ENCODE measurements around the gene KIAA1755. TPM values are rescaled to one million over a fixed set of nuclear protein-coding genes. Genes with fewer than 3 reads are reported as not detected.

Gene KIAA1755
- total RNA-seq, 1 experiment from 2014 or later: not detected

DNA sequence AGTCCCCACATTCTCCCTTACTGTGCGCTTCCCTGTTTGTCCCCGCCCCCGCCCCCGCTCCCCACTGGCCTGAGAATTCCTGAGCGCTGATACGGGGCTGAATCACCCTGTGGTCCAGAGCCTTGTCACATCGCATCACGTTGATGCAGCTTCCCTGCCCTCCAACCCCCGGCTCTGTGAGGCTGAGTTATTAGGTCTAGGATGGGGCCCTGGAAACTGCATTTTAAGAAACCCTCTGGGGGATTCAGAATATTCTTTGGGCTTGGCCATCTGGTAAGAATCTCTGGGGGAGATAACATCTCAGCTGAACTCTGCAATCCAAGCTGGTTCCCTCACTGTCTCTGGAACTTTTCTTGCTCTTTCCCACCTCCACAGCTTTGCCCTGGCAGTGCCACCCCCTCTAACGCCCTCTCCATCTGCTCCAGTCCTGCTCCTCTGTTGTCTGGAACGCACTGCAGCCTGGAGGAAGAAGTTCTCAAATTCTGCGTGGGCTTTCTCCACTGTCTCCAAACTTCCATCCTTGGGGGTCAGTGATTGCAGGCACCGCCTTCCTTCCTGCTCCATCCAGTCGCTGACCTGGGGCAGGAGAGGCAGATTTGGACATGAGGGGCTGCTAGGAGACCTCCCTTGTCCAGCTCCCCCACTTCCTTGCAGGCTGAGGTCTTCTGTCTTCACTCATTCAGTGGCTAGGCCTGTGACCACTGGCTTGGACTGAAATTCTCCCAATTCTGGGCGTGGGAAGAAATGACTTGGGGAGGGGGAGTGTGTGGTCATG is 42.6 kb downstream of the KIAA1755 start:
- Histone ChIP-seq H3K4me3 (ENCODE audit: low read depth, low read length, poor library complexity, severe bottlenecking) (no peak overlapping the region), H3K4me1 (ENCODE audit: insufficient read depth, low read length, poor library complexity, severe bottlenecking) (no peaks in the 10 kb centered on the region), H3K36me3 (ENCODE audit: insufficient read depth, low read length, poor library complexity, severe bottlenecking) (no peaks in the 10 kb centered on the region), H3K9me3 (ENCODE audit: low read depth, low read length, poor library complexity, severe bottlenecking) (no peaks in the 10 kb centered on the region), H3K27me3 (replicated peaks; ENCODE audit: insufficient read depth, low read depth, low read length, poor library complexity) (no peaks in the 10 kb centered on the region), H3K27ac (ENCODE audit: low read depth, low read length, poor library complexity, severe bottlenecking) (no peak overlapping the region)
- TF ChIP-seq, protein P1, sequence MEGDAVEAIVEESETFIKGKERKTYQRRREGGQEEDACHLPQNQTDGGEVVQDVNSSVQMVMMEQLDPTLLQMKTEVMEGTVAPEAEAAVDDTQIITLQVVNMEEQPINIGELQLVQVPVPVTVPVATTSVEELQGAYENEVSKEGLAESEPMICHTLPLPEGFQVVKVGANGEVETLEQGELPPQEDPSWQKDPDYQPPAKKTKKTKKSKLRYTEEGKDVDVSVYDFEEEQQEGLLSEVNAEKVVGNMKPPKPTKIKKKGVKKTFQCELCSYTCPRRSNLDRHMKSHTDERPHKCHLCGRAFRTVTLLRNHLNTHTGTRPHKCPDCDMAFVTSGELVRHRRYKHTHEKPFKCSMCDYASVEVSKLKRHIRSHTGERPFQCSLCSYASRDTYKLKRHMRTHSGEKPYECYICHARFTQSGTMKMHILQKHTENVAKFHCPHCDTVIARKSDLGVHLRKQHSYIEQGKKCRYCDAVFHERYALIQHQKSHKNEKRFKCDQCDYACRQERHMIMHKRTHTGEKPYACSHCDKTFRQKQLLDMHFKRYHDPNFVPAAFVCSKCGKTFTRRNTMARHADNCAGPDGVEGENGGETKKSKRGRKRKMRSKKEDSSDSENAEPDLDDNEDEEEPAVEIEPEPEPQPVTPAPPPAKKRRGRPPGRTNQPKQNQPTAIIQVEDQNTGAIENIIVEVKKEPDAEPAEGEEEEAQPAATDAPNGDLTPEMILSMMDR (conservative IDR thresholded peaks at IDR 0.05; ENCODE audit: low read depth, low read length): no peak
- TF ChIP-seq EZH2 (IDR thresholded peaks at IDR 0.05; ENCODE audit: borderline replicate concordance, low read depth, low read length, poor library complexity, severe bottlenecking): no peak
- ChIA-PET POLR2A (ENCODE audit: low non-redundant PET) (no interaction called here), CTCF (interaction anchor here (1.2 kb wide), 1 partner anchor 160 kb away, joined by 9 read pairs; no protein-coding TSS in a partner anchor)
- intact Hi-C loops (cut with micrococcal nuclease; ENCODE audit: unreplicated experiment): no loop called here
- no TSS peak for BruUV-seq (replicated peaks)
- no peak for DNase-seq (ENCODE audit: low spot score)

DNA sequence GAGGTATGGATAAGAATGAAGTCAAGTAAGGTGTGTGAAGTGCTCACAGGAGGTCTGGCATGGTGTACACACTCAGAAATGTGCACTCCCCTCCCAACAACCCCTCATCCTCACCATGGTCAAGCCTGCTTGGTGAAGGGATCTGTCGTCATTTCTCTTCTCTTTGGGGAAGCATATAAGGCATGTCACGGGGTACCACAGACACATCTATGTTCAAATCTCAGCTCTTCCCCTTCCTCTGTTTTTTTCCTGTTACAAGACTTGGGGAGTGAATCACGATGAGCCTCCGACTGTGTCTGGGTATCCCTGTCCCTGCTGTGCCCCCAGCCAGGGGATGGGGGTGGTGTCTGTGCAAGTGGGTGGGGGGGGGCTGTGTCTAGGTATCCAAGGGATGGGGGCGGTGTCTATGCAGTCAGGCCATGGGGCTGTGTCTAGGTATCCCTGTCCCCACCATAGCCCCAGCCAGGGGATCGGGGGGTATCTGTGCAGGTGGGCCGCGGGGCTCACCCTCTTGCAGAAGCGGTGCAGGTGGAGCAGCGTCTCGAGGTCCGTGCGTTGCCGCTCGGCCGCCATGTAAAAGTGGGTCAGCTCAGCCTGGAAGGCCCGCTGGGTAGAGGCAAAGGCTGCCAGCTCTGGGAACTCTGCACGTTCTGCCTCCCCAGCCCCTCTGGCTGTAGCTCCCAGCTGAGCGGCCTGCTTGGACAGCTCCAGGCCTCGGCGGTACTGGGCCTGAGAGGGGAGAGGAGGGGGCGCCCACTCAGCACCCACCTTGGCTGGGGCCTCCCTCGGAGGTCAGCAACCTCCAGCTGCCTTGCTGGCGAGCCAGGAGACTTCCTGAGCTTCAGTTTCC is 43.6 kb downstream of the KIAA1755 start:
- DNase-seq (ENCODE audit: low spot score): no peak
- no peaks in the 10 kb centered on the region for H3K9me3 ChIP-seq (ENCODE audit: low read depth, low read length, poor library complexity, severe bottlenecking)
- TF ChIP-seq, protein P1 (conservative IDR thresholded peaks at IDR 0.05; ENCODE audit: low read depth, low read length): no peak
- TF ChIP-seq EZH2 (IDR thresholded peaks at IDR 0.05; ENCODE audit: borderline replicate concordance, low read depth, low read length, poor library complexity, severe bottlenecking): no peak
- no peaks in the 10 kb centered on the region for H3K36me3 ChIP-seq (ENCODE audit: insufficient read depth, low read length, poor library complexity, severe bottlenecking)
- H3K4me1 ChIP-seq (ENCODE audit: insufficient read depth, low read length, poor library complexity, severe bottlenecking): no peaks in the 10 kb centered on the region
- intact Hi-C loops (cut with micrococcal nuclease; ENCODE audit: unreplicated experiment): no loop called here
- no peaks in the 10 kb centered on the region for H3K27me3 ChIP-seq (replicated peaks; ENCODE audit: insufficient read depth, low read depth, low read length, poor library complexity)
- CTCF ChIA-PET: interaction anchor here (0.6 to 1.3 kb wide), 3 partner anchors 15 to 895 kb away, joined by 5 to 9 read pairs (median 7); no protein-coding TSS in a partner anchor
- H3K27ac ChIP-seq (ENCODE audit: low read depth, low read length, poor library complexity, severe bottlenecking): no peak overlapping the region
- BruUV-seq (replicated peaks): no TSS peak
- POLR2A ChIA-PET (ENCODE audit: low non-redundant PET): no interaction called here
- H3K4me3 ChIP-seq (ENCODE audit: low read depth, low read length, poor library complexity, severe bottlenecking): no peak overlapping the region

DNA sequence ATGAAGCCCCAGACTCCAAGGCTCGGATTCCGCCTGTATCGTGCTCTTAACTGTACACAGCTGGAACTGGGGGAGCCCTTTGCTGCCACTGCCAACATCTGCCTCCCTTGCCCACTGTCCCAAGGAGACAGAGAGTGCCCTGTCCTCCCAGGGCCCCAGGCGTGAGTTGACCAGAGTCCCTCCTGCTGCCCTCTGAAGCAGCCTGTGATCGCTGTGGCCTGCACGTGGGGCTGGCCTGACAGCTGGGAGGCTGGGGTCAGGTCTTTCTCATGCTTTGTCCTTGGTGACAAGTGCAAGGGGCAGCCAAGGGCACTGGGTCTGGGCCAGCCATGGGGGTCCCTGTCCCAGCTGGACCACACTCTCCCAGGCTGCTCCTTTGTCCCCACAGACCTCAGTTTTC is 44.3 kb downstream of the KIAA1755 start:
- no peaks in the 10 kb centered on the region for H3K4me1 ChIP-seq (ENCODE audit: insufficient read depth, low read length, poor library complexity, severe bottlenecking)
- no peaks in the 10 kb centered on the region for H3K9me3 ChIP-seq (ENCODE audit: low read depth, low read length, poor library complexity, severe bottlenecking)
- BruUV-seq (replicated peaks): no TSS peak
- intact Hi-C loops (cut with micrococcal nuclease; ENCODE audit: unreplicated experiment): no loop called here
- H3K27me3 ChIP-seq (replicated peaks; ENCODE audit: insufficient read depth, low read depth, low read length, poor library complexity): no peaks in the 10 kb centered on the region
- TF ChIP-seq EZH2 (IDR thresholded peaks at IDR 0.05; ENCODE audit: borderline replicate concordance, low read depth, low read length, poor library complexity, severe bottlenecking): no peak
- TF ChIP-seq, protein P1 (conservative IDR thresholded peaks at IDR 0.05; ENCODE audit: low read depth, low read length): no peak
- no peaks in the 10 kb centered on the region for H3K36me3 ChIP-seq (ENCODE audit: insufficient read depth, low read length, poor library complexity, severe bottlenecking)
- H3K4me3 ChIP-seq (ENCODE audit: low read depth, low read length, poor library complexity, severe bottlenecking): no peak overlapping the region
- no peak for DNase-seq (ENCODE audit: low spot score)
- CTCF ChIA-PET: interaction anchor here (1.3 kb wide), 1 partner anchor 15 kb away, joined by 7 read pairs; no protein-coding TSS in a partner anchor
- no peak overlapping the region for H3K27ac ChIP-seq (ENCODE audit: low read depth, low read length, poor library complexity, severe bottlenecking)
- POLR2A ChIA-PET (ENCODE audit: low non-redundant PET): no interaction called here
